ENCODE measurements around the gene SMO.
"Not testable (repeated sequence)": the region's sequence is repeated elsewhere in the genome, so short reads cannot be mapped to it uniquely, and the experiment has no call there.

The SMO gene

GRCh38 chr7:129209067-129209926, 20.9 kb downstream of the SMO start:
- DNase-seq = no peak

GRCh38 chr7:129210256-129210988, 22.0 kb downstream of the SMO start:
- peak; percentile 23 to 58 for DNase-seq

- no peak for DNase-seq
Observed at GRCh38 chr7:129210989-129211312, 22.5 kb downstream of the SMO start.

GRCh38 chr7:129212126-129212525, 23.7 kb downstream of the SMO start:
- no peak for DNase-seq

- DNase-seq = no peak
Observed at GRCh38 chr7:129212596-129212995, 24.2 kb downstream of the SMO start.

- peak; percentile 16 to 55 for DNase-seq
Observed at GRCh38 chr7:129213828-129214227, 25.4 kb downstream of the SMO start.

- not testable (repeated sequence) for DNase-seq
Observed at GRCh38 chr7:129215691-129216090, 27.3 kb downstream of the SMO start.

- not testable (repeated sequence) for DNase-seq
Observed at GRCh38 chr7:129216101-129216715, 27.8 kb downstream of the SMO start.

GRCh38 chr7:129216821-129217416, 28.5 kb downstream of the SMO start:
- not testable (repeated sequence) for DNase-seq

GRCh38 chr7:129218514-129219062, 30.2 kb downstream of the SMO start:
- peak; percentile 65 to 88 for DNase-seq

- not testable (repeated sequence) for DNase-seq
Observed at GRCh38 chr7:129219166-129219565, 30.7 kb downstream of the SMO start.

- DNase-seq = peak; percentile 74 to 95
Observed at GRCh38 chr7:129222064-129222463, 33.6 kb downstream of the SMO start.

- peak; percentile 95 to 97 for DNase-seq
Observed at GRCh38 chr7:129224251-129225205, 36.1 kb downstream of the SMO start, which contains the start of gene AHCYL2. Gene AHCYL2, plus strand, starts transcription at chr7:129225030.

GRCh38 chr7:129225206-129225930, 36.9 kb downstream of the SMO start:
- DNase-seq = peak; percentile 29 to 51

- peak in 1 of 2 experiments; percentile 48 for DNase-seq
Observed at GRCh38 chr7:129225931-129226572, 37.6 kb downstream of the SMO start.

- DNase-seq = peak; percentile 28 to 59
Observed at GRCh38 chr7:129227646-129228578, 39.5 kb downstream of the SMO start.

- no peak for DNase-seq
Observed at GRCh38 chr7:129228633-129229032, 40.2 kb downstream of the SMO start.

GRCh38 chr7:129231666-129232065, 43.2 kb downstream of the SMO start:
- DNase-seq = no peak

- no peak for DNase-seq
Observed at GRCh38 chr7:129238546-129238945, 50.1 kb downstream of the SMO start.

All from NCI-H524 (cell line).